Left lung (tissue), 10 donors: ENCODE results near the gene NPIPA7. TPM values are rescaled to one million over a fixed set of nuclear protein-coding genes. Genes with fewer than 3 reads are reported as not detected.
"Not testable (repeated sequence)": the region's sequence is repeated elsewhere in the genome, so short reads cannot be mapped to it uniquely, and the experiment has no call there.

Experiments
- ATAC-seq: fragments of 200-7000 bp; cut with Tn5 transposase; one replicate; pipeline ENCODE4 v1.9.1; 2020; ENCODE audit warnings: moderate library complexity
- DNase-seq, 4 donors: peaks; one replicate each; pipeline ENCODE4 v3.0.0-alpha.2; 2013 to 2020
- H3K27ac ChIP-seq, 2 donors: fragments of 200-600 bp; sonication (generic) in 1 of 2; one replicate each; pipeline versions ENCODE4 v1.5.0 to v1.8.0; 2020 to 2021
- H3K27me3 ChIP-seq, 2 donors: fragments of 200-600 bp; sonication (generic) in 1 of 2; one replicate each; pipeline versions ENCODE4 v1.5.0 to v1.8.0; 2020 to 2021
- H3K36me3 ChIP-seq, 2 donors: fragments of 200-600 bp; sonication (generic) in 1 of 2; one replicate each; pipeline versions ENCODE4 v1.5.0 to v1.8.0; 2020 to 2021
- H3K4me1 ChIP-seq, 2 donors: fragments of 200-600 bp; one replicate each; pipeline ENCODE4 v1.8.0; 2021
- H3K4me3 ChIP-seq, 2 donors: fragments of 200-600 bp; sonication (generic) in 1 of 2; one replicate each; pipeline versions ENCODE4 v1.5.0 to v1.8.0; 2020 to 2021; ENCODE audit warnings: mild to moderate bottlenecking in 1 of 2
- H3K9me3 ChIP-seq, 2 donors: fragments of 200-600 bp; sonication (generic) in 1 of 2; one replicate each; pipeline versions ENCODE4 v1.5.0 to v1.8.0; 2020 to 2021
- intact Hi-C, 2 donors: fragments of 100-400 bp; cut with DNase I; formaldehyde crosslinking; loops; one replicate each; pipeline versions ENCODE4 v1.11.2 to v1.14.2; 2022
- polyA plus RNA-seq, 6 donors: library from polyadenylated mRNA; unstranded; fragments of 120-200 nt; gene quantifications; one replicate each; pipeline ENCODE4 v1.2.1, GENCODE V29; 2013; ENCODE audit not compliant: insufficient read length in 6 of 6
- total RNA-seq, 2 donors: library from RNA; stranded (reverse); fragmentation: NEBNext Ultra II Directional; extraction: Animal tissue kit (Norgen Biotek cat#: 25700); gene quantifications; one replicate each; pipeline ENCODE4 v1.2.1, GENCODE V29; 2021
- donor health status: DM: no; HTN: yes; CAD: no.
- donor health status: DM: no; HTN: no; CAD: no.

The NPIPA7 gene
- total and polyA plus RNA-seq, 8 donors, result 4.9 to 33.9 (median 20.1) TPM

DNA sequence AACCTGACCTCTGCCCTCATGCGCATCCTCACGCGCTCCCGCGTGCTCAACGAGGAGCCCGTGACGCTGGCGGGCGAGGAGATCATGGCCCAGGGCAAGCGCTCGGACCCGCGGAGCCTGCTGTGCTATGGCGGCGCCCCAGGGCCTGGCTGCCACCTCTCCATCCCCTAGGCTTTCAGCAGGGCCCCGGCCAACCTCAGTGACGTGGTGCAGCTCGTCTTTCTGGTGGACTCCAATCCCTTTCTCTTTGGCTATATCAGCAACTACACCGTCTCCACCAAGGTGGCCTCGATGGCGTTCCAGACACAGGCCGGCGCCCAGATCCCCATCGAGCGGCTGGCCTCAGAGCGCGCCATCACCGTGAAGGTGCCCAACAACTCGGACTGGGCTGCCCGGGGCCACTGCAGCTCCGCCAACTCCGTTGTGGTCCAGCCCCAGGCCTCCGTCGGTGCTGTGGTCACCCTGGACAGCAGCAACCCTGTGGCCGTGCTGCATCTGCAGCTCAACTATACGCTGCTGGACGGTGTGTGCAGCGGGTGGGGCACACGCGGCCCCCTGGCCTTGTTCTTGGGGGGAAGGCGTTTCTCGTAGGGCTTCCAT, 7.7 kb upstream of the NPIPA7 start:
- H3K4me3 ChIP-seq, H3K27ac ChIP-seq, H3K4me1 ChIP-seq, H3K27me3 ChIP-seq, H3K36me3 ChIP-seq, ATAC-seq, H3K9me3 ChIP-seq, intact Hi-C loops: not testable (repeated sequence)
- DNase-seq, result peak in 2 of 4 donors; percentile 16 to 68

DNA sequence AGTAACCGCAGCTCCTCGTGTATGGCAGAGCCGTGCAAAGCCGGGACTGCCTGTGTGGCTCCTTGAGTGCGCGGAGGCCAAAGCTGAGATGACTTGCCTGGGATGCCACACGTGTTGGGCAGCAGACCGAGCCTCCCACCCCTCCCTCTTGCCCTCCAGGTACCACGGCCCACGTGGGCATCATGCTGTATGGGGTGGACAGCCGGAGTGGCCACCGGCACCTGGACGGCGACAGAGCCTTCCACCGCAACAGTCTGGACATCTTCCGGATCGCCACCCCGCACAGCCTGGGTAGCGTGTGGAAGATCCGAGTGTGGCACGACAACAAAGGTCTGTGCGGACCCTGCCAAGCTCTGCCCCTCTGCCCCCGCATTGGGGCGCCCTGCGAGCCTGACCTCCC, 4.7 kb upstream of the NPIPA7 start:
- H3K27me3 ChIP-seq, H3K36me3 ChIP-seq, intact Hi-C loops, H3K4me1 ChIP-seq, H3K27ac ChIP-seq, H3K9me3 ChIP-seq, ATAC-seq, H3K4me3 ChIP-seq: not testable (repeated sequence)
- DNase-seq, result peak in 2 of 4 donors; percentile 10 to 68

DNA sequence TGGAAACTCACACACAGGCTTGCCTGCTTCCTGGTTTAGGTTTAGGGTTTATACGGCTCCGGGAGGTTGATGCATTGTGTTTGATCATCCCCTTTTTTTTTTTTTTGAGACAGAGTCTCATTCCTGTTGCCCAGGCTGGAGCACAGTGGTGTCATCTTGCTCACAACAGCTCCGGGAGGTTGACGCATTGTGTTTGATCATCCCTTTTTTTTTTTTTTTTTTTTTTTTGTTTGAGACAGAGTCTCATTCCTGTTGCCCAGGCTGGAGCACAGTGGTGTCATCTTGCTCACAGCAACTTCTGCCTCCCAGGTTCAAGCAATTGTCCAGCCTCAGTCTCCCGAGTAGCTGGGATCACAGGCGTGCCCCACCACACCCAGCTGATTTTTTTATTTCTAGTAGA, 20.7 kb downstream of the NPIPA7 start:
- H3K36me3 ChIP-seq, H3K27ac ChIP-seq, H3K4me1 ChIP-seq, intact Hi-C loops, DNase-seq, H3K4me3 ChIP-seq, H3K27me3 ChIP-seq, ATAC-seq, H3K9me3 ChIP-seq: not testable (repeated sequence)

DNA sequence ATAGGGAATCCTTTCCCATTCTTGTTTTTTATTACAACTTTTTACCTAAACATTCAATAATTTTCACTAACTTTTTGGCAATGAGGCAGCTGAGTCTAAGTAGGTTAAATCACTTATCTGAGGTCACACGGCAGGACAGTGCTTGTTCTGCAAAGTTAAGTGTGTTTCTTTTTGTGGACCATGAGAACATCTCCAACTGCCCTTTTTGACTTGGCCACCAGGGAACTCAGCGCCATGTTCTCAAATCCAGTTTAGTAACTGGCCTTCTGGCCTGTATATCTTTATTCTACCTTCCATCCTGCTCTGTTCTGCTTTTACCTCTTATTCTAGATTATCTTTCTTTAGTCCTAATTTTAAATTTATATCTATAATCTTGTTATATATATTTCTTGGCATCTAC, 23.4 kb downstream of the NPIPA7 start:
- H3K9me3 ChIP-seq, H3K36me3 ChIP-seq, H3K27me3 ChIP-seq, H3K4me3 ChIP-seq, H3K27ac ChIP-seq, DNase-seq, H3K4me1 ChIP-seq, ATAC-seq, intact Hi-C loops: not testable (repeated sequence)

DNA sequence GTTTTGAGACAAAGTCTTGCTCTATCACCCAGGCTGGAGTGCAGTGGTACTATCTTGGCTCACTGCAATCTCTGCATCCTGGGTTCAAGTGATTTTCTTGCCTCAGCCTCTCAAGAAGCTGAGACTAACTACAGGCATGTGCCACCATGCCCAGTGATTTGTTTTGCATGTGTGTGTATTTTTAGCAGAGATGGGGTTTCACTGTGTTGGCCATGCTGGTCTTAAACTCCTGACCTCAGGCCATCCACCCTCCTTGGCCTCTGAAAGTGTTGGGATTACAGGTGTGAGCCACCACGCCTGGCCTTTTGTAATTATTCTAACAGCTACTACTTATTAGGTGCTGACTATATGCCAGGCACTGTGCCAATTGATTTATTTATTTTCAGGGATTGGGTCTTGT, 25.3 kb downstream of the NPIPA7 start:
- H3K27ac ChIP-seq, ATAC-seq, H3K36me3 ChIP-seq, H3K9me3 ChIP-seq, DNase-seq, H3K4me3 ChIP-seq, H3K4me1 ChIP-seq, intact Hi-C loops, H3K27me3 ChIP-seq: not testable (repeated sequence)

DNA sequence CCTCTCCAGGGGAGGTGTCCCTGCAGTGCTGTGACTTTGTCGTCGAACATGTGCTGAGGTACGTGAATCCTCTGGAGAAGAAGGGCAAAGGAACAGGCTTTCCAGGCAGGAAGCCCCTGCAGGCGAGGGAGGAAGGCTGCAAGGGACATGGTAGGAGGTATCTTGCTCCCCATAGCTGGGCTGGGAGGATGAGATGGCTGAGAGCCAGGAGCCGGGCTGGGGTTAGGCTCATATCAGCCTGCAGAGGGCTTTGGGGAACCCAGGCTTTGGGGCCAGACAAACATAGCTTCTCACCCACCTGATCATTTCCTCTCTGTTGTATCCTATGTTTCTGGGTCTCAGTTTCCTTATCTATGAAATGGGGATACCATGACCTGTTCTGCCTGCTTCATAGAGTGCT, 26.5 kb downstream of the NPIPA7 start:
- H3K4me1 ChIP-seq, intact Hi-C loops, ATAC-seq, H3K36me3 ChIP-seq, H3K9me3 ChIP-seq, DNase-seq, H3K27ac ChIP-seq, H3K4me3 ChIP-seq, H3K27me3 ChIP-seq: not testable (repeated sequence)

DNA sequence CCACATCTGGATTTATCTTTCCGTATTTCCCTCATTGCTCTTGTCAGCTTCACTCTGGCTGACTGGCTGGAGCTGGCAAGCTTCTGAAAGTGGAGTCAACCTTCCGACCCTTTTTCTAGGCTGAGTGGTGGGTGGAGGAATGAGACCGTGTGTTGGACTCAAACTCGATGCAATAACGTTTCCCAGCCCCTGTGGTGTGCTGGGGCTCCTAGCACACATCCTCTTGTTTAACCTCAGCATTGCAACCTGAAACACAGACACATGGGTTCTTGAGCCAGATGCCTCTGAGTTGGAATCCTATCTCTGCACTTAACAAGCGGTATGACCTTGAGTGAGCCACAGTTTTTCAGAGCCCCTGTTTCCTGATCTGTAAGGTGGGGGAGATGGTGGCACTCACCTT, 29.5 kb downstream of the NPIPA7 start:
- H3K27me3 ChIP-seq, H3K27ac ChIP-seq, H3K36me3 ChIP-seq, H3K4me3 ChIP-seq, intact Hi-C loops, H3K9me3 ChIP-seq, ATAC-seq, H3K4me1 ChIP-seq, DNase-seq: not testable (repeated sequence)

DNA sequence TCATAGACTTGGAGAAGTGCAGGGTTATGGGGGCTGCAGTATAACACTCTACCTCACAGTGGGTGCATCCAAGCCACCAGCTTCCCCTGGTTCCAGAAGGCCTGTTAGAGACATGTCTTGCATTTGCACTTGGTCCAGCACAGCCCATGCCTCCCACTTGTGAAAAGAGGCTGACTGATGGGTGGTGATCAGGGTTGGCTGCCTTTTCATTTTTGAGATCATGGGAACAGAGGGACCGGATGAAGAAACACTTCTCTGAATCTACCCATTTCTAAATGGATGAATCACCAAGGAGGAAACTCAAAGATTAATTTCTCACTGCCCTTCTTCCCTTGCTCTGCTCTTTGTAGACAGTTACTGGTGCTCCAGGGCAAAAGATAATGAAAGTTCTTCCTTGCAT, 34.8 kb downstream of the NPIPA7 start:
- H3K9me3 ChIP-seq, H3K36me3 ChIP-seq, H3K27ac ChIP-seq, H3K4me3 ChIP-seq, intact Hi-C loops, H3K27me3 ChIP-seq, DNase-seq, ATAC-seq, H3K4me1 ChIP-seq: not testable (repeated sequence)

DNA sequence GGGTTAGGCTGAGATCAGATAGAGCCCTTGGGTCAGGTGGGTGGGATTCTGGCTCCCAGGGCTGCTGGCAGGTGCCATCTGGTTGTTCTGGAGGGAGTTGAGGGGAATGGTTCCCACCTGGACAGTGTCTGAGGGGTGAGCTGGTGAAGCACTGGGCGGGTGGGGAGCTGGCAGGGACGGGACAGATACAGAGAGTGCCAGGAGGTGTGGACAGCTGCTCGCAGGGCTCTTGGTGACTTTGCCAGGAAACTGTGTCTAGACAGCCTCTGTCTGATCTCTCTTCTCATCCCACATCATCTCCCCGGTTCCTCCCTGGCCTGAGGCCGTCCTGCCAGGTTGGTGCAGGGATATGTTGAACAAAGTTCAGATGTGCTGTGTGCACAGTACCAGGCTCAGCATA, 38.1 kb downstream of the NPIPA7 start:
- H3K4me1 ChIP-seq, ATAC-seq, DNase-seq, H3K27ac ChIP-seq, H3K4me3 ChIP-seq, H3K36me3 ChIP-seq, H3K9me3 ChIP-seq, H3K27me3 ChIP-seq, intact Hi-C loops: not testable (repeated sequence)

DNA sequence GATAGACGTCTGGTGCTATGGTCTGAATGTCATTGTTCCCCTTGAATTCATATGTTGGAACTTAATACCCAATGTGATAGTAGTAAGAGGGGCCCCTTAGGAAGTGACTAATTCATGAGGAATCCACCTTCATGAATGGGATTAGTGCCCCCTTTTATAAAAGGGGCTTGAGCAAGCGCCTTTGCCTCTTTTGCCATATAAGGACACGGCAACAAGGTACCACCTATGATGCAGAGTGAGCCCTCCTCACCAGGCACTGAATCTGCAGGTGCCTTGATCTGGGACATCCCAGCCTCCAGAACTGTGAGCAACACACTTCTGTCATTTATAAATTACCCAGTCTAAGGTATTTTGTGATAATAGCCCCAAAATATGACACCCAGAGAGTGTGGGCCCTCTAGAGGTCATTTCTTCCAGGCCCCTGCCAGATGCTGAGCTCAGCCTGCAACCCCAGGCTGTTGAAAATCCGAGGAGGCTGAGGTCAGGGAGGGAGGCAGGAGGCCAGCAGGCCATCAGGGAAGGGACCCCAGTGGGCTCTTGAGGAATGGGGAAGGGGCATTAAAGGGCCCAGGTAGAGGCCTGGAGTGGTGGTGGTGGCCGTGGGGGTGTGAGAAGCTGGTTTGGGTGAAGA, 39.1 kb downstream of the NPIPA7 start:
- H3K4me1 ChIP-seq, ATAC-seq, H3K36me3 ChIP-seq, H3K27ac ChIP-seq, H3K27me3 ChIP-seq, H3K9me3 ChIP-seq, H3K4me3 ChIP-seq, DNase-seq, intact Hi-C loops: not testable (repeated sequence)

DNA sequence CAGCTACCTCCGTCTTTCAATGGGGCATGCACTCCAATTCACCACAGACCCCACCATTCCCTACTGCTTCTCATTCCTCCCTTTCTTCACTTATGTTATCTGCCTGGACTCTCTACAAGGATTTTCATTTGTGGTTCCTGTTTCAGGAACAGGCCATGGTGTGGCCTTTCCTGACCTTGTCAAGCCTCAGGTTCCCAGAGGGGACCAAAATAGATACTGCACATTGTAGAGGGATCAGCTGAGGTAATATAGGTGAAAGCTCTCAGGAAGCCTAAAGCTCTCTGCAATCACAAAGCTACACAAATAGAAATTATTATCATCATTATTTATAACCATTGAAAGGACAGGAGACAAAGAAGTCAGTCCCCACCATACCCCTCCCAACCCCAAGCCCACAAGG, 41.6 kb downstream of the NPIPA7 start:
- H3K36me3 ChIP-seq, H3K27ac ChIP-seq, H3K4me3 ChIP-seq, H3K9me3 ChIP-seq, DNase-seq, H3K27me3 ChIP-seq, intact Hi-C loops, ATAC-seq, H3K4me1 ChIP-seq: not testable (repeated sequence)

DNA sequence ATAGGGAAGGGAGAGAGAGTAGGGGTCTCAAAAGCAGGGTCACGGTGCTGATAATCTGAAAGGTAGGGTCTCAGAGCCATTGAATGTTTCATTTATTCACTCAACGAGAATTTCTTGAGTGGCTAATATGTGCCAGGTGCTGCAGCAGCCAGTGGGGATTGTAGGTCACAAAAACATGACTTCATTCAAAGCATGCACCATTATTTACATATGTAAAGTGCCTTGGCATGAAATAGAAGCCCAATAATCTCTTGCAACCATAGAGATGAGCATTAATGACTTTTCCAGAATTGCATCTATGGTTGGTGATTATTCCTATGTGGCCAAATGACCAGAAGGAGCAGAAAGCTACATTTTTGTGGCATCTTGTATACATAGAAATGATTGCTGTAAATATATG, 46.2 kb downstream of the NPIPA7 start:
- H3K27ac ChIP-seq, ATAC-seq, H3K9me3 ChIP-seq, H3K4me3 ChIP-seq, H3K36me3 ChIP-seq, H3K27me3 ChIP-seq, intact Hi-C loops, DNase-seq, H3K4me1 ChIP-seq: not testable (repeated sequence)

DNA sequence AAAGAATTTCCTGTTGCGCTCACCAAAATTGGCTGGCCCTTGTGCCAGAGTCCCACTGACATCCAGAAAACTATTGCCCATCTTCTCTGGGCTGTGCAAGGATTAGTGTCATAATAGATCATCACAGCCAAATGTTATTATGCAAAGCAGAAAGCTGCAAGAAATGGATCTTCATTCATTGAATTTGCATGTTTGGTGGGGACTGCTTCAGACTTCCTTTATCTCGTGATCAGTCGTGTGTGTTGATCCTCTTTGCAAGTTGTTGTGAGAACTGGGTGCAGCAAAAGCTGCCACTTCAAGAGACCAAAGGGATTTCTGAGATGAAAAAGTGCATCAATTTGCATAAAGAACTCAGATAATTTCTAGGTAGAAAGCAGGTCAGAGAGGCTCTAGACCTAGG, 52.2 kb downstream of the NPIPA7 start:
- H3K27ac ChIP-seq, DNase-seq, H3K36me3 ChIP-seq, ATAC-seq, H3K9me3 ChIP-seq, H3K27me3 ChIP-seq, H3K4me3 ChIP-seq, intact Hi-C loops, H3K4me1 ChIP-seq: not testable (repeated sequence)

DNA sequence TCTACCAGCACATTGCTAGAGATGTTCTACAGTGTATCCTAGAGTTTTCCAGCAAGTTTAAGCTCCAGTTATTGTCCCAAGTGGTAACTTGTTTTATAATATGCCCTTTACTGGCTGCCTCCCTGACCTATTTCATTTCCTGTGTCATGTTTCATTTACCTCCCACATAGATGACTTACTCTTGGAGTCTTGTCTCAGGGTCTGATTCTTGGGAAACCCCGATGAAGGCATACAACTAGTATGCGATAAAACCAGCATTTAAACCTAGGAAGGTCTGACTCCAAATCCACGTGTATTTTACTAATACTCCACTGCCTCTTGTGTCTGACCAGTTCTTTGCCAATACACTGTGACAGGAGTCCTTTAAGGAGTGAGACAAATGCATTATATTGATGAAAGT, 55.8 kb downstream of the NPIPA7 start:
- intact Hi-C loops, H3K36me3 ChIP-seq, ATAC-seq, DNase-seq, H3K27ac ChIP-seq, H3K4me1 ChIP-seq, H3K4me3 ChIP-seq, H3K9me3 ChIP-seq, H3K27me3 ChIP-seq: not testable (repeated sequence)
